NCI-H187 treated with DMSO at 0.1 percent for 48 hours (cell line): ENCODE data around the gene KANK4.

Source experiments
- DNase-seq: peaks from one replicate; lab custom pipeline; 2025; lab: John Stamatoyannopoulos, UW

The KANK4 gene

DNA sequence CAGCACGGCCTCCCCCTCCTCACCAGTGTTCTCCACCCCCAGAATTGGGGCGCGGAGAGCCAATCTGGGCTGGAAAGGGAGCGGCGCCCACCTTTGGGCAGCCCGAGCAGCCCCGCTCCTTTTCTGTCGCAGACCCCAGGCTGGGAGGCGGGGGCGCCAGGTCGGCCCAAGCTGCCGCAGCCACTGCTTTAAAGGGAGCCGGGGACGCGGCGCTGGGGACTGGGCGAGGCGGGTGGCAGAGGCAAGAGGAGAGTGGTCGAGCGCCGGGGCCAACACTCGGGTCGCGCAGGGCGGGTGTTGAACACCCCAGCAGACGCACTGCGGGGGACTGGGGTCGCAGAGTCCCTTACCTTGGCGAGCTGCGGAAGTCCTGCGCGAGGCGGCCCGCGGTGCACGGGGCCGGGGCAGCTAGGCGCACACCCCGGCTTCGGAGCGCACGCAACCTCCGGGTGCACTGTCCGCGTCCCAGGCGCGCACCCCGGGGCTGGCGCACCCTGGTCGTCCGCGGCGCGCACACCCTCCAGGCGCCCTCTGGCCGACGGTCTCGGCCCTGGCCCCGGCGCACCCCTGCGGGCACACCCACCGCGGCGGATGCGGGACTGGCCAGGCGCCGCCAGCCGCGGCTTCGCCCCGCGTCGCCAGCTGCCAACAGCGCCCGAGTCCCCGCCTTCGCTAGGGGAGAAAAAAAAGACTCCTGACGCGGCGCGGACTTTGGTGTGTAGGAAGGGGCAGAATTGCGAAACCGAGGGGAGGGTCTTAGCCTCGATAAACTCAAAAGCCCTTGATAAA is at the start of gene KANK4:
TSS of gene KANK4 (minus strand) at position 679 of the 789 bp plus-strand sequence. CDS start 37,870 bp downstream, outside the sequence.
- no peak for DNase-seq

DNA sequence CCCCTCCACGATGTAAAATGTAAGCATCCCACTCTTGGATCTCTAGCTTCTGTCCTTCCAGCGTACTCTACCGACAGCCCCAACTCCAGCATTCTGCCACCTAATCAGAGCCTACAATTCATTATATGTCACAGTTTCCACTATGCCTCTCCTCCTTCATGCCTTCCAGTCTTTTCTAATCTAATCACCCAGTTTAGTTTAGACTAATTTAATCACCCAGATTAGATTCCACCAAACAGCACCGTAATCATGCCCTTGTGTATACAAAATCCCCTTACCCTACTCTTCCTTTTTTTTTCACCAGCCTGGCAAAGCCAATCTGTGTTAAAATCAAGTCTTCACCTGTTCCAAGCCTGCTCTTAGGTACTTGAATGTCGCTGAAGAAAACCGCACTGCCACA is 49.8 kb upstream of the KANK4 start:
- DNase-seq, result no peak

DNA sequence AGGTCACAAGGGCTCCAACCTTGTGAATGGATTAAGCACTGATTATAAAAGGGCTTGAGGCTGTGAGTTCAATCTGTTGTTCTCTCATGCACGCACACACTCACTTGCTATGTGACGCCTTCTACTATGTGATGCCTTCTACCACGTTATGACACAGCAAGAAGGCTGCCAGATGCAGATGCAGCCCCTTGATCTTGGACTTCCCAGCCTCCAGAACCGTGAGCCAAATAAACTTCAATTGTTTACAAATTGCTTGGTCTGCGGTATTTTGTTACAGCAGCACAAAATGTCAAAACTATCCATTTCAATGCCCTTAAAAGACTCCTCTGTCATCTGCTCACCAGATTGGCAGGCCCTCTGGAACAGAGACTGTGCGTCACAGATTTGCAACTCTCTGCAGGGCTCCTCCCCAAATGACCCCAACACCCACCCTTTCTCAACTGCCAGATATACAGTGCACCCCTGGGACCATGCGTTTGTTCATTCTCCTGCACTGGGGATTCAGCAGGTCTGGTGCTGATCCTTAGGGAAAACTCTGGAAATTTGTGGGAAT is 47.8 kb upstream of the KANK4 start:
- DNase-seq, result no peak

DNA sequence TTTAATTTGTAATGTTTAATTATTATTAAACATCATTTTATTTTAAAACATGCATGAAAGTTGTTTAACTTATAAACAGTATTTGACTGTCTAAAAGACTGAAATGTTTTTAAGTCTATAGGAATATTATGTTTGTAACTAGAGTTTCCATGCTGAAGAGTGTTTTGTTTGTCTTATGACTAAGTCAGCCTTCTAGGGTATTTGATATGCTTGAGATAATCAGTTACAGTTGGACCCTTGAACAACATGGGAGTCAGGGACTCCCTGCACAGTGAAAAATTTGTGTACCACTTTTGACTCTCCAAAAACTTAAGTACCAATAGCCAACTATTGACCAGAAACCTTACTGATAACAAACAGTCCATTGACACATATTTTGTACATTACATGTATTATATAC is 45.5 kb upstream of the KANK4 start:
- DNase-seq, result no peak

DNA sequence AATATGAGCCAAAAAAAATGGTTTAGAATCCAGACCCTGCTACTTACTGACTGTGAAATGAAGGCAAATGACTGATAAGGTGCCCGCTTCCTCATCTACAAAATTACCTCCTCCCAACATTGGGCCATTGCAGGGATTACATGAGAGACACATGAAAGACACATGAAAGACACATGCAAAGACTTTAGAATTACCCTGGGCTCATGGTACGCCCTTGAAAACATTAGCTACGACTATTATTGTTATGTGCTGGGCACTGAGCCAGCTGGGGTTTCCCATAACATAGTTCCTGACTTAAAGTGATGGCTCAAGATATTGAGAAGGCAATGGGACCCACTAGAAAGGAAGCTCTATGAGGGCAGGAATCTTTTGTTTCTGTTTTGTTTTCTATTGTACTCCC is 43.7 kb upstream of the KANK4 start:
- DNase-seq, result no peak

DNA sequence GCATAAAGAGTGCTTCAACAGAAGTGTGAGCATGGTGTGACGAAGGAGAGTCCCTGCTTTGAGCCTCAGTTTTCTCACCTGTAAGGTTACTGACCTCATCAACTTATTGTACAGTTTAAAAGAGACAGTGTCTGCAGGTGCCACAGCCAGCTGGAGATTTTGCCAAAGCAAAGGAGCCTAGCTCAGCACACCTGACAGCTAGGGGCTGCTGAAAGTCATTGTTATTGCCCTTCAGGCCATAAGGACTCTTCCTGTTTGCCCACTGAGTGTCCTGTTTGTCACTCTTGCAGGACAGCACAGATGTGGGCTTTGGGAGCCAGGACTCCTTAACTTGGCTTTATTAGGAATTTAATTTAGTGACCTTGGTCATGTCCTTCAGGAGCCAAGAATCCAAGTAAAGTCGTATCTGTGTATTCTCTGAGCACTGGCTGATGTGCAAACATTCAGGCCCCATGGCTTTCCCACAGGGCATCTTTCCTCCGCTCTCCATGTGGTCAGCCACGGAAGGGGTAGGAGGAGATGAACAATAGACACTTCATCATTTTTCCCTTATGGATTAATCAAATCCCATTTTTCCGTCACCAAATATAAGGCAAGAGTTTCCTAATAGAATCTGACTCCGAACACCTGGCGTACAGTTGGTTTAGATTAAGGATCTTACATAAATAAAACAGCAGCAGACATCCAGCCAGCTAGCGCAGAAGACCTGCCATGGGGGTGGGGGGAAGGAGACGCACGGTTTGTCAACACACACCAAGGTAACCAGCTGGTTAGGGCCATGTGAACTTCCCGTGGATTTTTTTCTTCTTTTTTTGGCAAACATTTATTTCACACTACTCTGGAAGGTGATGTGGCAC is 43.1 kb upstream of the KANK4 start:
- DNase-seq, result no peak

DNA sequence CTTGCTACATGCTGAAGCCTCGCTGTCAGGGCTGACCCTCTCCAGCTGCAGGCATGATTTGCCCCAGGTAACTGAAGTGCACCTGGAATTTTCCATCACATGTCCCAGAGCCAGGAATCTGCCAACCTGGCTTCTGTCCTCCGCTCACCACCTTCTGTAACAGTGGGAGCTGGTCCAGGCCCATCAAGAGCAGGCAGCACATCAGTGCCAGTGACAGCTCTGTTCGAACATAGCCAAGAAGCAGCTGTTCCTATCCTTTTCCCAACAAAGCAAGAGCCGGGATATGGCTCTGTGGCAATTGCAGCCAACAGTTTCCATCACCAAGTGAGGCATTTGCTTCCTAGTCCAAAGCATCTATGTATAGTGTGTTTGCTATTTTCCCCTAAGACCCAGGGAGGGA is 42.2 kb upstream of the KANK4 start:
- no peak for DNase-seq

DNA sequence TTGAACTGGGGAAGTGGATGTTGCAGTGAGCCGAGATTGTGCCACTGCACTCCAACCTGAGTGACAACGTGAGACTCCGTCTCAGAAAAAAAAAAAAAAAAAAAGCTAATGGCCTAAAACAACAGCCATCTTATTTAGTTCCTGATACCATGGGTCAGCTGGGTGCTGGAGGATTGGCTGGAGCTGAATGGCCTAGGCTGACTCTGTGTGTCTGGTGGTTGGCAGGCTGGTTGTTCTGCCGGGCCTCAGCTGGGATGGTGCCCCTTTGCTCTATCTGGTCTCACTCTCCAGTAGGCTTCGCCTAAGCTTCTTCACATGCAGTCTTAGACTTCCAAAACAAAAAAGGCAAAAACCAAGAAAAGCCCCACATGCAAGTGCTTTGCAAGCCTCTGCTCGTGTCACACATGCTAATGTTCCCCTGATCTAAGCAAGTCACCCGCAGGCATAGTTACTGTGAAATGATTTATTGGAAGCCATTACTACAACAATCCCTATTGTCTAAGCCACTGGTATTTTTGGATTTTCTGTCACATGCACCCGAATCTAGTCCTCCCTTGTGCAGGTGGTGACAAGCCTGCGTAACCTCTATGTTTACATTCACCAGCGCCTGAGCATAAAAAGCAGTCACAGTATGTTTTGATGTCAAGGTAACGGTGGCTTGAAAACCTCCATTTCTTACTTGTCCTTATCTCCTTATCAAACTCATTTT is 39.6 kb upstream of the KANK4 start:
- DNase-seq, result no peak

DNA sequence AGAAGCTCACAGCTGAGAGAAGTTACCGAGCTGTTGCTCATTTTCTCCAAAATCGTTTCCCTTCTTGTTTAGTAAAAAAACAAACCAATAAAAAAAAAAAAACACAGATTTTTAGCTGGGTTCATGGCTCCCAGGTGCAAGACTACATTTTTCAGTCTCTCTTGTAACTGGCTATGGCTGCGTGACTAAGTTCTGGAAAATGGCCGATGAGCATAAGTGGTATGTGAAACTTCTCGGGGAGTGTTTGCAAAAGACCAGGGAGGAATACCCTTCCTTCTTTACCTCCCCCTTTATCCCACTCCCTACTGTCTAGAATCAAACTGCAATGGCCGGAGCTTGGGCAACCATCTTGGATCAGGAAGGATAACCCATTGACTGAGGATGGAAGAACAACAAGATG is 38.7 kb upstream of the KANK4 start:
- DNase-seq, result no peak

DNA sequence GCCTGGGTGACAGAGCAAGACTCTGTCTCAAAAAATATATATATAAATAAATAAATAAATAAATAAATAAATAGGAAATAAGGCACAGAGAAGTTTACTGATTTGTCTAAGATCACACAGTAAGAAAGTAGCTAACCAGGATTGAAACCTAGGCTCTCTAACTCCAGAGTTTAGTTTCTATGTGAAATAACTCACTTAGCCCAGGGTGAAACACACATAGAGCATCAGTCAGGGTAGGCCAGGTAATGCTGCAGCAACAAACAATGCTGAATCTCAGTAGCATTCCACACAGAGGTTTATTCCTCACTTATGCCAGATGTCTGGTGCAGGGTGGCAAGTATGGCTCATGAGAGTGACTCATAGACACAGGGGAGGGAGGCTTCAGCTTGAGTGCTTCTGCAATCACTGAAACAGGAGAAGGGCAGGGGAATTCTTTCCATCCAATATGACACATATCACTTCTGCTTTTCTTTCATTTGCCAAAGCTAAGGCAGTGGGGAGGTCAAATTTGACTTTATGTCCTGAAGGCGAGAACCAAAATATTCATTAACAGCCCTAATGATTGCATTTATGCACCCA is 37.1 kb upstream of the KANK4 start:
- no peak for DNase-seq

DNA sequence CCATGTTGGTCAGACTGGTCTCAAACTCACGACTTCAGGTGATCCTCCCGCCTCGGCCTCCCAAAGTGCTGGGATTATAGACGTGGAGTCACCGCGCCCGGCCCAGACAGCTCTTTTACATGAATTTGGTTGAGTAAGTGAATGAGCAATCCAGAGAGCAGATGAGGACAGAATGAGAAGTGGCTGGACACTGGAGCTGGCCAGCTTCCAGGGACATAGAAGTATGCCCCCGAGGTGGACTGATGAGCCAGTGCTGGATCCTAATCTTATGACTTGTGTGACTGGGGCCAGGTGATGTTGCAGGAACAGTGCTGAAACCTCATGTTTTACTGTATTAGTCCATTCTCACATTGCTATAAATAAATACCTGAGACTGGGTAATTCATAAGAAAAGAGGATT is 35.9 kb upstream of the KANK4 start:
- DNase-seq, result no peak

DNA sequence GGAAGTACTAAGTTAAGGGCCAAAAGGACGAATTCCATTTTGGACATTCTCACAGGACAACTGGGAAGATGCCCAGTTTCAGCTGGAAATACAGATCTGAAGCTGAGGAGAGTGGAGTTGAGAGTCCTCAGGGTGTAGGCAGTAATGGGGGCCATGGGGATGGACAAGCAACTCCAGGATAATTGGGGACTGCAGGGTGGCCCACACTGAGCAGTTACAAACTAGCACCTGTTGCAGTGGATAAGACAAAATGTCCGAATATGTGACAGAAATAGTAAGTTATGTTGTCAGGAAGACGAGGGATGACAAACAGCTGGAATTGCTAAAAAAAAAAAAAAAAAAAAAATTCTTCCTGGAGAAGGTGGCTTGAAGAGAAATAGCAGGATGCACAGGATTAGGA is 34.6 kb upstream of the KANK4 start:
- no peak for DNase-seq

DNA sequence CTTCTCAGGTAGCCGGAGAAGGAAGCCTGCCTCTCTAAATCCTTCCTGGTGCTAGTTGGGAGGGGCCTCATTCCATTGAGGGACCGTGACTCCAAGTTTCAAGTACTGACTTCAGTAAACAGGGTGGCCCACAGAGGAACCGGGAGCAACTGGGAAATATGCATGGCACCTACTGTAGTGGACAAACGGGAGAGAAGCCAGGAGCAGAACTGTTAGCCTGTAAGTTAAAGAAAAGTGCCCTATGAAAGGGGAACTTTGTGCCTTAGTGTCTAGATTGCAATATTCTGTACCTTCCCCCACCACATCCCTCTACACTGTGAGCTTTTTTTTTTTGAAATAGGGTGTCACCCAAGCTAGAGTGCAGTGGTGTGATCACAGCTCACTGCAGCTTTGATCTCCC is 33.2 kb upstream of the KANK4 start:
- DNase-seq, result no peak

DNA sequence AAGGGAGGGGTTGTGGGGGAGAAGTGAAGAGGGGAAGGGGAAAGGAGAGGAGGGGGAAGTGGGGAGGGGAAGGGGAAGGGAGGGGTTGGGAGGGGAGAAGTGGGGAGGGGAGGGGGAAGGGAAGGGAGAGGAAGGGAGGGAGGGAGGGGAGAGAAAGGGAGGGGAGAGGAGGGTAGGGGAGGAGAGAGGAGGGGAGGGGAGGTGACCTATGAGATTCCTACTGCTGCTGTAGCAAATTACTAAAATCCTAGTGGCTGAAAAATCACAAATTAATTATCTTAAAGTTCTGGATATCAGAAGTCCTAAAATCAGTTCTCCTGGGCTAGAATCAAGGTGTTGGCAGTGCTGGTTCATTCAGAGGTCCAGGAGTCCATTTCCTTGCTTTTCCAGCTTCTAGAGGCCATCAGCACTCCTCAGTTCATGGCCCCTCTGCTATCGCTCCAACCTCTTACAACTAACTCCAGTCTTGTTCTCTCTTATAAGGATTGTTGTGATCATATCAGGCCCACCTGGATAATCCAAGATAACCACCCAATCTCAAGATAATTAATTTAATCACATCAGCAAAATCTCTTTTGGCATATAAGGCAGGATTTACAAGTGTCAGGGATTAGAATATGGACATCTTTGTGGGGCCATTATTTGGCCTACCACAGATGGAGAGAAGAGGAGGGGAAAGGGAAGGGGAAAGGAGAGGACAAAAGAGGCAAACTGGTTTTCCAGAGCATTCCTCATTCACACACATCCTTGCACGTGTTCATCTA is 30.4 kb upstream of the KANK4 start:
- no peak for DNase-seq

DNA sequence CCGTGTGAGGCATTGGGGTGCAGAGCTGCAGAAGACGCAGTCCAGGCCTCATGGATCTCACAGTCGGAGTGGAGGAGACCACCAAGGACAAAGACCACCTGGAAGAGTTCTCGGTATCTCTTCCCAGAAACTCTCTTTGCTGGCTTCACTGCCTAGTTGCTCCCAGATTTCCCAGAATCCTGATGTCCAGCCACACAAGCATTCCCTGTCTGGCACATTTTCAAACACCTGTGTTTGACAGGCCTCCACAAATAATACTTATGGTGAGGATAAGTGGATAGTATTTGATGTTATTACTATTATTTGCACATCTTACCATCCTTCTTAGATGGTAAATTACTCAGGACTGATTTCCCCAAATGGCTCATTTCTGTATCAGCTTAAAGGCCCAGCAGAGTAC is 27.7 kb upstream of the KANK4 start:
- DNase-seq, result no peak

DNA sequence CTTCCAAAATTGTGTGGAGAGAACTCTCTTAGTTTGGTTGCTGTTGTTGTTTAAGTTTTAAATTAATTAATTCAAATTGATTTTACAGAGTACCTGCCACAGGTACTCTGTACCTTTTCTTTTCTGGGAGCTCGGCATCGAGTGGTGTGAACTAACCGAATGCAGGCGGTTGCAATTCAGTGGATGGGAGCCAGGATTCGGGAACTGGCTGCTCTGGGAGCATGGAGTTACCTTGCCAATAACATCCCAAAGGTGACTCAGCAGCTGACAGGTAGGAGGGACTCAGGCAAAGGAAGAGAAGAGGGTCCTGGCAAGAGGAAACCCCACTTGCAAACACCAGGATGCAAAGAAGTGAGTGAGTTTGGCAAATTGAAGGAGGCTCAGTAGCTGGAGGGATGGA is 24.7 kb upstream of the KANK4 start:
- no peak for DNase-seq

DNA sequence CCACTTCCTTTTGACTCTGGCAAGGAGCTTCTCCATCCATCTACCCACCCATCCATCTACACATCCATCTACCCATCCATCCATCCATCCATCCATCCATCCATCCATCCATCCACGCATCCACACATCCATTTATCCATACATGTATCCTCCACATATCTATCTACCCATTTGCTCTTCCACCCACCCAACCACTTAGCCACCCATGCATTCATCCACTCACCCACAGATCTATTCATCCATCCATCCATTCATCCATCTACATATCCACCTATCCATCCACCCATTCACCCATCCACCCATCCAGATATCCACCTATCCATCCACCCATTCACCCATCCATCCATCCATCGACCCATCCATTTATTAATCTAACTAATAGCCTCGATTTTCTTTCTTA is 23.0 kb upstream of the KANK4 start:
- no peak for DNase-seq

DNA sequence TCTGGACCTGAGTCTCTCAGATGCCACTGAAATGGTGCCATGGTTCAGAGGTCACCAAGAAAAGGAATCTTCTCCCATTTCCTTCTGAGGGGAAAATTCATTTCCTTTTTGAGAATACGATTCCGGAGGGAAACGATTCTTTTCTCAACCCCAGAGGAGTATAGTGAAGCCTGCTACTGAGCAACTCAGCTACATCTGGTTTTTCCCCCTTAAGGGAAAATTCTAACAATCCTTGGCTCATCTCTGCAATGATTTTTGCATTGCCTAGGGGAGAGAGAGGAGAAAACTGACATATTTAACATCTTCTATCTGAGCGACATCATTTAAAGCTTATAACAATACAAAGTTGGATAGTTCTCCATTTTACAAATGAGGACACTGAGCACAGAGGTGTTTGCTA is 22.4 kb upstream of the KANK4 start:
- DNase-seq, result no peak

DNA sequence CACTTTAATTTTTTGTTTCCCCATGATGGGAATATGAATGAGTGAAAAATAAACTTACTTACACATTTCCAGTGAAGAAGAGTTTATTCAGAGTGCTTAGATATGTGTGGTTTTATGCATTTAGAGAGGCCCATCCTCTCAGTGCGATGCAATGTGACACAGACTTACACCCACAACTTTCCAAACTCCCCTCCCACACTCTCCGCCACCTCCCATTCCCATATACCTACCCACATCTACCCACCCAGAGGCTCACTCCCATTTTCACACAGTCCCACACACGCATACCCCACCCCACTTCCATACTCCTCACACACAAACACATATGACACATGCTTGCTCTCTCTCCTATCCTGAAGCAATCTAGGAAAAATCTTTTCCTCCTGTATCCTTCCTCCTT is 21.9 kb upstream of the KANK4 start:
- DNase-seq, result no peak

DNA sequence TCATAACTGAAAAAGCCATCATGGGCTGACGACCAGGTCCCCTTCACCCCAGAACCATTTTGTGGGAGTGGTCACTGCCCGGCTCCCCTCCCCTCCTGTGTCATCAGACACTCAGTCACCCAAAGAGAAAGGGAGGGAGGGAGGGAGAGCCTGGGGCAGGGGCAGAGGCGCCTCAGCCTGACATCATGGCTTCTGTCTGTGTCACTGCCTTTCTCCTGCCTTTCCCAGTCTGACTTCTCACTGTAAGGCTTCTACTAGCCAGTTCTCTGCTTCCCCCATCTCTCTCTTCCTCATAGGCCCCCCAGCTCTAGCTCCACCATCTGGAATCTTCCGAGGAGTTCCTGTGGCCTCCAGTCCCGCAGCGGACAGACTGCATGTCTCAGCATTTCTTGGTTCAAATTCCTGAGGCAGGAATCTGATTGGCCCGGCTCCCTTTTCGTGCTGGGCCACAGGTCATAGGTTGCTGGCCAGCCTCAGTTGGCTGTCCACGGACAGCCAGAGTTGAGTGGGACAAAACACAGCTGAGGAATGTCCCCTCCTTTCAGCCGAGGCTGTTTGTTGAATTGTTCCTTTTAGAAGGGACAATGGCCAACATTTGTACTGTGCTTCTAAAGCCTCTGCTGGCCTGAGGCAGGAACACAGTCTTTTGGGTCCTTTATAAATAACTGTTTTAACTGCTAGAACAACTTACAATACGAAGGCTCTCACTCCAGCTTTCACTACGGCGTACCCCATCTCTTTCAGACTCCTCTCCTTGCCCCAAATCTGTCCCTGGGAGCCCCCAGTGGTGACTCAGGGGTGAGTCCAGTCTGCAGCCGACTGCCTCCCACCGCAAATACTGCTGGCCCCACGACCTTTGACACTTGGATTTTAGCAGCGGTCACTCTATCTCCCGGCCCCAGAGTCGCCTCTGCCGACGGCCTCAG is 18.7 kb upstream of the KANK4 start:
- DNase-seq, result no peak
